ENCODE results near the gene TMPRSS3.

The TMPRSS3 gene

DNA sequence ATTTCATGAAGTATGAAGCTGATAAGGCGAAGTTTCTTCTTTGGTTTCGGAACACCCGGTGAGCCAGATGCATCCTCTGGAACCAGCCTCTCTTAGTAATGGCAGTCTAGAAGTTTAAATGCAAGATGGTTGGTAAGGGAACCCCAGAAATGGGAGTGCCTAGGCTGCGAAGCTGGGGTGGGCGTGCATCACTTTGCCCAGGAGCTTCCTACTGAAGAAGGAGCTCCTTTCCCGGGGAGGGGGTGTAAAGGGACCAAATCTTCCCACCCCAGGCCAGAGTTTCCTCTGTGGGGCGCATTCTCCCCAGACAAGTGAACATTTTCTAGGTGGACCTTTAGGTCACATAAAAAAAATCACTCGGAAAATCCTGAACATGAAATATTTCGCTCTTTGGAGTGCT, 49.4 kb downstream of the TMPRSS3 start:
- TF ChIP-seq, protein P1, sequence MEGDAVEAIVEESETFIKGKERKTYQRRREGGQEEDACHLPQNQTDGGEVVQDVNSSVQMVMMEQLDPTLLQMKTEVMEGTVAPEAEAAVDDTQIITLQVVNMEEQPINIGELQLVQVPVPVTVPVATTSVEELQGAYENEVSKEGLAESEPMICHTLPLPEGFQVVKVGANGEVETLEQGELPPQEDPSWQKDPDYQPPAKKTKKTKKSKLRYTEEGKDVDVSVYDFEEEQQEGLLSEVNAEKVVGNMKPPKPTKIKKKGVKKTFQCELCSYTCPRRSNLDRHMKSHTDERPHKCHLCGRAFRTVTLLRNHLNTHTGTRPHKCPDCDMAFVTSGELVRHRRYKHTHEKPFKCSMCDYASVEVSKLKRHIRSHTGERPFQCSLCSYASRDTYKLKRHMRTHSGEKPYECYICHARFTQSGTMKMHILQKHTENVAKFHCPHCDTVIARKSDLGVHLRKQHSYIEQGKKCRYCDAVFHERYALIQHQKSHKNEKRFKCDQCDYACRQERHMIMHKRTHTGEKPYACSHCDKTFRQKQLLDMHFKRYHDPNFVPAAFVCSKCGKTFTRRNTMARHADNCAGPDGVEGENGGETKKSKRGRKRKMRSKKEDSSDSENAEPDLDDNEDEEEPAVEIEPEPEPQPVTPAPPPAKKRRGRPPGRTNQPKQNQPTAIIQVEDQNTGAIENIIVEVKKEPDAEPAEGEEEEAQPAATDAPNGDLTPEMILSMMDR (IDR thresholded peaks at IDR 0.05; ENCODE audit: low read depth, low read length, missing control alignments): no peak
- DNase-seq (ENCODE audit: low read depth): no peak

DNA sequence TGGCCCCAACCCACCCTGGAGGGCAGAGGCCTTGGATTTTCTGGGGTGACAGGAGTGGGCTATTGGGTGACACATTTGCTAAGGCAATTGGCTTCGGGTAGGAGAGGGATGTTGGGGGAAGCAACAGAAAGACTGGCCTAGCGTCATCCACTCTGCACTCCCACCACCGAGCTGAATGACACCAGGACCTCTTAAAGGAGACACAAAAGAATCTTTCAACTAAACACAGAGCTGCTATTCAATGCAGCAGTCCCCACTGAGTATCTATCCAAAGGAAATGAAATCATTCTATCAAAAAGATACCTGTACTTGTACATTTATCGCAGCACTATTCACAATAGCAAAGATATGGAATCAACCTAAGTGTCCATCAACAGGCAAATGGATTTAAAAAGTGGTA, 51.2 kb downstream of the TMPRSS3 start:
- H3K4me3 ChIP-seq (ENCODE audit: low read depth, low read length): no peak overlapping the region
- DNase-seq (ENCODE audit: low read depth): no peak
- TF ChIP-seq, protein P1 (IDR thresholded peaks at IDR 0.05; ENCODE audit: low read depth, low read length, missing control alignments): no peak

More for the DNA sequence above, 49.4 kb downstream of the TMPRSS3 start:
- H3K4me3 ChIP-seq (ENCODE audit: low read depth, low read length): no peak overlapping the region

DNA sequence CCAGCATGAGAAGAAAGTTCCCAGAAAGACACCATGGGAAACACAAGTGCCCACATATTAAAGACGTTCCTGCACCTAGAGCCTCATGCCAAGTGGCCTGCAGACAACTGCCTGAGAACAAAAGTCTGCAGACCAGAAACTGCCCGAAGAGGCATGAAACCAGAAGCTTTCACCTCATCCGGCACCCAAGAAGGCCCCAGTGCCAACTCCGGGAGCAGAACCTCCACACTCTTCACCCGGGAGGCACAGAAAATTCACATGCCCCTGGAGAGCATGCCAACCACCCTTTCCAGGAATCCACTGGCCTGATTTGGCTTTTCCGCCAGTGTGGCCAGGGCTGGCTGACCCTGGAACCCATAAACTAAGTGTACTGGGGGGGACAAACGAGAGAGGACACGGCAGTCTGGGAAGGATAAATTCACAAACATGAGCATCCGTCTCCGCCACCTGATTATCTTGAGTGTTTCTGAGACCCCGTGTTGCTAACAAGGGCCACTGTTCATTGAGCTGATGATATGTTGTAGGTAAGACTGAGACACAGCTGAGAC, 51.8 kb downstream of the TMPRSS3 start:
- H3K4me3 ChIP-seq (ENCODE audit: low read depth, low read length): no peak overlapping the region
- DNase-seq (ENCODE audit: low read depth): no peak
- TF ChIP-seq, protein P1 (IDR thresholded peaks at IDR 0.05; ENCODE audit: low read depth, low read length, missing control alignments): no peak

DNA sequence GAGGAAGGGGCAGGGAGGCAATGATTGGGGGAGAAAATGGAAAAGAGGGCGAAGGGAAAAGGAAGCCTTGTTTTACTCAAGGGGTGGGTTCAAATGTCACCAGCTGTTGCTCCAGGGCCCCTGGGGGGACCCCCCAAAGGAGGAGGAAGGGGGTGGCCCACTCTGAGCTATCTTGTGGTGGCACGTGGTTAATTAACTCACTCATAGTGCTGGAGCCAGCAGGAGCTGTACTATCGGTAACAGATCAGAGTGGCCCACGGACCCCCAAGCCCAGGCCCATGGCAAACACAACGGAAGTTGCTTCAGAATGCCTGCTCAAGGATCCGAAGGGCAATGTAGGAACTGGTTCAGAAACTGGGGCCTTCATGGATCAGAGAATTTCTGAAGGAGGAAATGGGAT, 52.3 kb downstream of the TMPRSS3 start:
- TF ChIP-seq, protein P1 (IDR thresholded peaks at IDR 0.05; ENCODE audit: low read depth, low read length, missing control alignments): no peak
- H3K4me3 ChIP-seq (ENCODE audit: low read depth, low read length): no peak overlapping the region
- no peak for DNase-seq (ENCODE audit: low read depth)

DNA sequence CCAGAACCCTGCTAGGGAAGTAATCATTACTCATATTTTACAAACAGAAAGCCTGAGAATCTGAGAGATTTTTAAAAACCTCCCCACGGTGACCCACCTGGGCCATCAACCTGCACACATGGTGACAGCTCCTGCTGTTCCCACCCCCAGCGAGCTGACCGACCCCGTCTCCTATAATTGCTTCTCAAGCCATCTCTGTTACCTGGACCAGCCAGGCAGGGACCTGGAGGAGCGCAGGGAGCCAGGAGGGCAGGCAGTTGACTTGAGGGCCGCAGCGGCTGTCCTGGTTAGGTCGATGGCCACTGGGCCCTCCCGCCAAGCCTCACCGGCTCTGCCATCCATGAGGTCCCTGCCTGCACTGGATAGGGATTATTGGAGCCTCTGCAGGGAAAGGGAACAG, 52.8 kb downstream of the TMPRSS3 start:
- no peak overlapping the region for H3K4me3 ChIP-seq (ENCODE audit: low read depth, low read length)
- no peak for DNase-seq (ENCODE audit: low read depth)
- TF ChIP-seq, protein P1 (IDR thresholded peaks at IDR 0.05; ENCODE audit: low read depth, low read length, missing control alignments): no peak

DNA sequence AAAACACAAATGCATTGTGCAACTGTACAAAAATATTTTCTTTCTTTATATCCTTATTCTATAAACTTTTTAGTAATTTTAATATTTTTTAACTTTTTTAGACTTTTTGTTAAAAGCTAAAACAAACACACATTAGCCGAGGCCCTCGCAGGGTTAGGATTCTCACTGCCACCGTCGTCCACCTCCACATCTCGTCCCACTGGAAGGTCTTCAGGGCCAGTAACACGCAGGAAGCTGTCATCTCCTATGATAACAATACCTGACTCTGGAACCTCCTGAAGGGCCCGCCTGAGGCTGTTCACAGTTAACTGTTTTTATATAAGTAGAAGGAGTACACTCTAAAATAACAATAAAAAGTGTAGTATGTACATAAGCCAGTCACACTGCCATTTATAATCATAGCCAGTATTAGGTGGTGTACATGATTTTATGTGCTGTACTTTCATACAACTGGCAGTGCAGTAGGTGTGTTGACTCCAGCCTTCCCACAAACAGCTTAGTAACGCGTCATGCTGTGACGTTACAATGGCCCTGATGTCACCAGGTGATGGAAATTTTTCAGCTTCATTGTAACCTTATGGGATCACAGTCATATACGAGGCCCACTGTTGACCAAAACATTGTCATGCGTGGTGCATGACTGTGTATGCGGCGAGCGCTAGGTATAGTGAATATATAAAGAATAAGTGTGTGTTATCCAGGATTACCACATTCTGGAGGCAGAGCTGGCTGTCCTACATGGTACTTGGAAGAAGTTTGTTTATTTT, 53.9 kb downstream of the TMPRSS3 start:
- no peak overlapping the region for H3K4me3 ChIP-seq (ENCODE audit: low read depth, low read length)
- DNase-seq (ENCODE audit: low read depth): no peak
- TF ChIP-seq, protein P1 (IDR thresholded peaks at IDR 0.05; ENCODE audit: low read depth, low read length, missing control alignments): no peak

All from GM12864 (cell line).